Stimulated activated naive CD4-positive, alpha-beta T cell treated with Interleukin-2 at 50 U/mL for 16 hours (primary cell): Measurements from ENCODE around the gene EWSR1.
A peak's percentile ranks its signal among the peaks of the same experiment; 100 is the strongest.
"Not testable (repeated sequence)": the region's sequence is repeated elsewhere in the genome, so short reads cannot be mapped to it uniquely, and the experiment has no call there.

Source experiments
- DNase-seq: peaks from one replicate; lab custom pipeline; 2025; lab: John Stamatoyannopoulos, UW

Gene EWSR1

GRCh38 chr22:29247891-29248290, 20.2 kb upstream of the EWSR1 start:
- DNase-seq, result not testable (repeated sequence)

GRCh38 chr22:29251265-29251664, 16.8 kb upstream of the EWSR1 start:
- no peak for DNase-seq

- no peak for DNase-seq
Observed at GRCh38 chr22:29251981-29252911, 15.8 kb upstream of the EWSR1 start.

GRCh38 chr22:29253561-29254285, 14.3 kb upstream of the EWSR1 start:
- no peak for DNase-seq

GRCh38 chr22:29254286-29254660, 13.8 kb upstream of the EWSR1 start:
- no peak for DNase-seq

- DNase-seq, result no peak
Observed at GRCh38 chr22:29255064-29255621, 12.9 kb upstream of the EWSR1 start.

- no peak for DNase-seq
Observed at GRCh38 chr22:29256606-29257325, 11.3 kb upstream of the EWSR1 start.

GRCh38 chr22:29257751-29258181, 10.3 kb upstream of the EWSR1 start:
- no peak for DNase-seq

GRCh38 chr22:29258407-29259252, 9.4 kb upstream of the EWSR1 start:
- no peak for DNase-seq

GRCh38 chr22:29259253-29259899, 8.7 kb upstream of the EWSR1 start:
- DNase-seq, result no peak

- no peak for DNase-seq
Observed at GRCh38 chr22:29260031-29260560, 8.0 kb upstream of the EWSR1 start.

GRCh38 chr22:29260601-29261315, 7.3 kb upstream of the EWSR1 start:
- DNase-seq, result no peak

GRCh38 chr22:29263791-29264276, 4.2 kb upstream of the EWSR1 start:
- DNase-seq, result no peak

- DNase-seq, result no peak
Observed at GRCh38 chr22:29265305-29265704, 2.8 kb upstream of the EWSR1 start.

GRCh38 chr22:29265929-29266328, 2.1 kb upstream of the EWSR1 start:
- DNase-seq, result no peak

GRCh38 chr22:29266564-29267461, 1.3 kb upstream of the EWSR1 start:
- DNase-seq, result no peak

- DNase-seq, result no peak
Observed at GRCh38 chr22:29267462-29267857, 608 bp upstream of the EWSR1 start.

GRCh38 chr22:29268511-29269229, 602 bp downstream of the EWSR1 start:
- peak; percentile 33 for DNase-seq
